GM21825 (cell line): ENCODE measurements around the gene NCEH1.

Experiments
- ATAC-seq: cut with Tn5 transposase; IDR thresholded peaks from one replicate; pipeline ENCODE4 v1.9.1; 2021; ENCODE audit warnings: mild to moderate bottlenecking, moderate library complexity; ENCODE audit not compliant: unreplicated experiment

NCEH1 gene

DNA sequence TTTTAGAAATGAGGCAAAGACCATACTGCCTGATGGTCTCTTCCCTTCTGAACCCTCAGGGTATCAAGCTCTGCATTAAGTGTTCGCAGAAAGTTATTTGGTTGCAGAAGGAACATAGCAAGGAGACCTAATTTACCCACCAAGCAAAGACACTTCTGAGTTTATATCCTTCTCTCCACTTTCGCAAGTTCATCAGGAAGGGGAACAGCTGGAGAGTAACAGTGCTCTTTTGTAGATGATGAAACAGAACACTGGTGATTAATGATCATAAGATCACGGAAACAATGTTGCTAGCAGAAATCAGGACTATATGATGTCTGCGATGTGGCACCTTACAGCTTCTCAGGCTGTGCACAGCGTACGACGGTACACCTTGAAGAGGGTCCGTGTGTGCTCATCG is 62.1 kb downstream of the NCEH1 start:
- ATAC-seq: no peak

DNA sequence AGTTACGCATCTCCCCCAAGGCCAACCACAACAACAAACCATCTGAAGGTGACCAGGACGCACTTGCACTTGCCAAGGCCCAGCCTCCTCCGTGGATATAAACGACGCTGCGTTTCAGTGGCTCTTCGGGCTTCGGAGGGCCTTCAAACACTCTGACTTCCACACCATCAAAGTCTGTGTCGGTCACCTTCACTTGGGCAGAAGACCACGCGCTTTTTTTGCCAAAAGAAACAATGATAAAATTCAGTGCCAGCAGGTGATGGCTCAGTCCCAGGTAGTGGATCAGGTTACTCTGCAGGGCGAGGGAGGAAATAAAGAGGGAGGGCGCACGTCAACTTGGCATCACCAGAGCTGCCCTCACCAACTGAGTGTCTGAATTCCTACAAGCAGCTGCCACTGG is 63.0 kb downstream of the NCEH1 start:
- ATAC-seq: no peak

DNA sequence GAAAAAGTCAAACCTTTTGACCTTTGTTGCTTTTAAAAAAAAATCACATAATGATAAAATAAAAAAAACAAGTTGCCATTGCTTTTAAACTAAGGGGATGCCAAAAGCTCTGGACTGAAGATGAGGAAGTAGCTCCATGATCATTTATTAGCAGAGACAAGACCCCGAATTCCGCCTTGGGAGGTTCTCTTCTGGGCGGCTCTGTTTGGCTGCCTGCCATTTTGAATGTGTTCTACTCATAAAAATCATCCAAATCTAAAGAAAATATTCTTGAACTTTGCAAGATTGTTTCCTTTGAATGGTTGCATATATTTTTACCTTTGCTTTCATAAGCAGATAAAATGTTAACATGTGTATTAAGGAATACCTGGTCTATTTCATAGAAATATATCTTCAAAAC is 63.8 kb downstream of the NCEH1 start:
- ATAC-seq: no peak

DNA sequence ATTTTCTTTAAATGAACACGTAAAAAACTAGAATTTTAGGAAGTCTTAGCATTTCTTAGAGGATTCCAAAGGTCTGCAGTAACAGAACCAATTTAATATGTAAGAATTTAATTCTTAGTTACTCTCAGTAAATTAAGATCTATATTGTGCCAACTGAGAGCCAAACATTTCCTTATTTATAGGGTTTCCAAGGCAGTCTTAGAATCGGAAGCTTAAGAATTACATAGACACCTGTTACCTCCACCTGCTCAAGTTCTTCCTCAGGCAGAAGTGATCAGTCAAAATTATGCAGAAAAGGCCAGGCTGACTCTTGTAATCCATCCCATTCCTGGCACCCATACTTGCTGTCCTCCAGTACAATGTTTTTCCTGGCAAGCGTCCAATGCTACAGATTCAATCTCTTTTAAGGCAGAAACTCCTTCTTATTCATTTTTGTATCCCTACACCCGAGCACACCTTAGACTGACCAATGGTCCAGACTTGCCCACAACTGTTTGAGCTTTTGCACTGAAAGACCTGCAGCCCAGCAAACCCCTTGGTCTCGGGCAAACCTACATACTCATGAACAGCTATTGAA is 64.3 kb downstream of the NCEH1 start:
- ATAC-seq: no peak

DNA sequence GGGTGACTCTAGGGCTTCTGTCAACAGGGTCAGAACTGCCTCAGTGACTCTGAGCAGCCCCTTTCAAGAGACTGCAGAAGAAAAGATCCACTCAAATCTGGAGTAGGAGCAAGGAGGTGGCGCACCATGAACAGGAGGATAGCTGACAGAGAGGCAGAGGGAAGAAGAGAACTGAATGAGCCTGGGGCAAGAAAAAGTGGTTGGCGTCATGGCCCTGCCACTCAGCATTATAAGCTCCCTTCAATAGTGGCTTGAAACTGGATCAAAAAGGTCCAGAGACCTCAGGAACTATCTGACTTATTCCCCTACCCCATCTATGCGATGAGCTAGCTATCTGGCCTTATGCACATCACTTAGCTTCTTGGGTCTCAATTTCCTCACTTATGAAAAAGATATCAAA is 66.6 kb downstream of the NCEH1 start:
- ATAC-seq: no peak

DNA sequence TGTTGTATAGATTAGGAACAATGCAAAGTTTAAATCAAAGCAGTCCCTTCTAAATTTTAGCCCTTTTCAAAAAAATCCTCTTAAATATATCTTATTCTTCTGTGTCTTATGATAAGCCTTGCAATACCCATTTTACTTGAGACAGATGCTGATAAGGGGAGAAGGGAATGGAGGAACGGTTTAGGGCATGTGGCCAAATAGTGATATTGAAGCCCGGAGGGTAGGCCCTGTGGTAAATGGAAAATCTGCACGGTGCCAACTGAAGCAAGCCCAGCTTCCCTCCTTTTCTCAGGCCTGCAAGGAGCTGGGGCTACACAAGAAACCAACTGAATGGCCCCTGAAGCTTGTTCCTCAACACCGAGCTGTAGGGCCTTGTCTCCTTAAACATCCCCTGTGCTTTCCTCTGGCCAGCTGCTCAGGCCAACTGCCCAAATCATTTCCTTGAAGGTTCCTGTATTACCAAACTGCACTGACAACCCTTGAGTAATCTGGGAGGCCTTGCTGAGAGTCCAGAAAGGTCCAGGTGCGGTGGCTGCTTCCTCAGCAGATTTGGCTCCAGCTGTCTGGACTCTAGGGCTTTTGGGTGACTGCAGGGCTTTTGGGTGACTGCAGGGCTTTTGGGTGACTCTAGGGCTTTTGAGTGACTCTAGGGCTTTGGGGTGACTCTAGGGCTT is 67.2 kb downstream of the NCEH1 start:
- no peak for ATAC-seq

DNA sequence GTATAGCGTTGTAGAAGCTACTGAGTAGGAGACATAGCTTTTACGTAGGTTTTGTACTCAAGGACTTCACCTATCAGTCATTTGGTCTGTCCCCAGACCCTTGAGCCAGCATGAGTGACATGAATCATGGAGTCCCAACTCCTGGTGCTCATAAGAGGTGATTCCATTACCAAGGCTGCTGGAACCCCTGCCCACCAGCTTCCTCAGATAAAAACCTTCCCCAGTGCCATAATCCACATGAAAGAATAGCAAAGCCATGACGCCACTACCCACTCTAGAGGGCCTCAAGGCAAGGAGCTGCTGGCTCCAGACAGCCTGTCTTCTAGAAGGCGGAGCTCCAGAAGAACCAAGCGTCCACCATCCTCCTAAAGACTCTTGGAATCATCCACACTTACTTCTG is 69.6 kb downstream of the NCEH1 start:
- ATAC-seq: no peak

DNA sequence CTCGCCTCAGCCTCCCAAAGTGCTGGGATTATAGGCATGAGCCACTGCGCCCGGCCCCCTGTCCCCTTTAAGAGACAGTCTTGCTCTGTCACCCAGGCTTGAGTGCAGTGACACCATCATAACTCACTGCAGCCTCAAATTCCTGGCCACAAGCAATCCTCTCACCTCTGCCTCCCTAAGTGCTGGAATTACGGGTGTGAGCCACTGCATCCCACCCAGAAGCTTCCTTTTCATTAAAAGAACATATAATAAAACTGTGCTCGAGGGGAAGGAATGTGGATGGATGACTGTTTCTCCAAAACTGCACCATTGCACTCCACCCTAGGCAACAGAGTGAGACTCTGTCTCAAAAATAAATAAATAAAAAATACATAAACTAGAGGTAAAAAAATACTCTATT is 70.1 kb downstream of the NCEH1 start:
- no peak for ATAC-seq

DNA sequence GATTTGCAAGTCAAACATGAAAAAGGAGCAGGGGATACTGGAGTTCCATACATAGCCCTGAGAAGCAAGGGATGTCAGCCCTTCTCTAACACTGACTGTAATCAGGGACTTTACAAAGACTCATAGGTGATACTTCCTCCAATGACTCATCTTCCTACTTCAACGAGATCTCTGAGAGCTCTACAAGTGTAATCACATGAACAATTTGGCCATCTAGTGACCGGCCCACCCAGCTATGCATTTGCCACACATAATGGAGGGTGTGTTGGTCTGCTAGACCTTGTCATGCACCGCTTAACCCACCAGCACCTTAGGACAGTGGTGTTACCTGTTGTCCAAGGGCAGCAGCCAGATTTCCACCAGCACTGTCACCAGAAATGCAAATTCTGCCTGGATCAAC is 75.3 kb downstream of the NCEH1 start:
- ATAC-seq: peak; percentile 99

DNA sequence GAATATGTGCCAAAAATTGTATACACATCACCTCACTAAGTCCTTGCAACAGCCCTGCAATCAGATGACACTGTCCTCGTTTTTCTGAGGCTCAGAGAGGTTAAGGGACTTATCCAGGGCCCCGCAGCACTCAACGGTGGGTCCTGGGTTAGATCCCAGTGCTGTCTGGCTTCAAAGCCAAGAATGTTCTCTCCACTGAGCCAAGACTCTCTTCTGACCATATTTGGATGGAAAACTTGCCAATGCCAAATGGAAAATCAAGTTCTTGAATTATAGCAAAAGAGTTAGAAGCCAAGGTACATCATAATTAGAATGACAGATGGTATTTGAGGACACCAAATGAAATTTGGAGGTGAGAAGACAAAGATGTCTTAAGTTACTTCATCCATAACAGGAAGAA is 75.9 kb downstream of the NCEH1 start:
- no peak for ATAC-seq

DNA sequence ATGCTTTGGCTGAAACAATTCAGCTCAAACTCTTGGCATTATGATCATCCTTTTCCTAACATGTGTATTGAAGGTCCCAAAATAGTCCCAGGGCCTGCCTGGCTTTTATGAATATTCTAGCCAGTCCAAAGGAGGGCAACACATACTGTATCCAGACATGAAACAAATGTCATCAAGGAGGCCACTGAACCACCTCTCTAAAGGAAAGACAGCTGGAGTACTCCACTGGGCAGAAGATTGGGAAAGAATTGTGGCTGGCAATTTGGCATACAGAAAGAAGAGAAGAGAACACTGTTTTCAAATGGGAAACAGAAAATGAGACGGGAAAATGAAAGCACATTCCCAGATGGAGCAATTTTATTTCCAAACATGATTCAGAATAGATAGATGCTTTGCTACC is 80.6 kb downstream of the NCEH1 start:
- no peak for ATAC-seq

DNA sequence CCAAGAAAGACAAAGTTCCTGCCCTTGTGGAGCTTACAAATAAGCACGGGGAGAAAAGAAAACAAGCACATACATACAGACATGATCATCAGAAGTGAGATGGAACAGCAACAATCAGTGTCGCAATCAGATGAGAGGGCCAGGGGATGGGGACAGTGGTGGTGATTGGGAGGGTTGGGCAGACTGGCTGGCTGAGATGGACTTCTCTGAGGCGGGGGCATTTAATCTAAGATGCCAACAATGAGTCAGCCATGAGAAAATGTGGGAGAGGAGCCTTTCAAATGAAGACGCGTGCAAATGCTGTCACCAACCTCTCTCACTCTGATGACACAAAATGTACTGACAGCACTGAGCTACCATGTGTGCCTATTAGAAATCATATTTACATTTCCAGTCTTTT is 81.4 kb downstream of the NCEH1 start:
- no peak for ATAC-seq

DNA sequence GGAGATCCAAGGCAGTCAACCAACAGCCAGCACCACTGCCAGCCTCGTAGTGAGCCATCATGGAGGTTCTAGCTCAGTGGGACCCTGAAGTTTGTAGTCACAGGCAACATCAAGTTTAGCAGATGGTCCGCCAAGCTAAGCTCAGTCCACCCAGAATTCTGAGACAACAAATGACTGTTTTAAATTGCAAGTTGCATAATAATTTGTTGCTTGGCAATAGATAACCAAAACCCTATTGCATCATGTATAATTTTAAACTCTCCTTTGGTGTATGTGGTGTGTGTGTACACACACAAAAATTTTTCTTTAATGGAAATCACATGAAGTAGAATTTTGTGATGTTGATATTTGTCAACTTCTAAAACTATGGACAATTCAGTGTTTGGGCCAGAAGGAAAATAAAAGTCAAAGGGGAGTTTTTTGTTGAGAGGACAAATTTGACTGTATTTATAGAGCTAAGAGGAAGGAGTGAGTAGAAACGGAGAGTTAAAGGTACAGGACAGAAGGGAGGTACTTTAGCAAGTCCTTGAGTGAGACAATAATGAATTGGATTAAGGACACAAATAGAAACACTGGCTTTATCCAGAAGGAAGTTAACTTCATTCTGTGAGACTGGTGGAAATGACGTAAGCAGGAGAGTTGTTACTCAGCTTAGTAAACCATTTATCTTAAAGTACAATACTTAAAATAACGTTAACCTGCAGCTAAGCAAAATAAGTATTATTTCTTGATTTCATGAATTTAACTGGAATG is 83.6 kb downstream of the NCEH1 start:
- no peak for ATAC-seq

DNA sequence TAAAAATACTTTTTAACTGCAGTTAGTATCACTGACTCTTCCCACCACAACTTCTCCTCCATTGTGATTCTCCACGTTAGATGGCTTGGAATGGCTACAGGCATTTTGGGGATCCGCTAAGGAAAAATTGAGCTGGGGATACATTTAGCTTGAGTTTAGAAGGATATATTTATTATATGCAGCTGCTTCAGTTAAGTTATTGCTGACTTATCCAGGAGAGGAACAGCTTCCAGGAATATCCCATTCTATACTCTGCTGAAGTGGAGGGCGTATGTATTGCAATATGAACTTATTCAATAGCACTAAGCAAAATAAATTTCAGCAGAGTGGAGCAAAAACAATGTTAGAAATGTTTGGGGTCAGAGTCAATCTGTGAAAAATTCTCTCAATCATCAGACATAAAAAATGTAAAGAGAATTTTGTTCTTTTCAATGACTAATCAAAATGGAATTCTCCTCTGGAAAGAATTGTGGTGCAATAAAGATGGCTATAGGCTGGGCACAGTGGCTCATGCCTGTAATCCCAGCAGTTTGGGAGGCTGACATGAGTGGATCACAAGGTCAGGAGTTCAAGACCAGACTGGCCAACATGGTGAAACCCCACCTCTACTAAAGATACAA is 84.7 kb downstream of the NCEH1 start:
- no peak for ATAC-seq

DNA sequence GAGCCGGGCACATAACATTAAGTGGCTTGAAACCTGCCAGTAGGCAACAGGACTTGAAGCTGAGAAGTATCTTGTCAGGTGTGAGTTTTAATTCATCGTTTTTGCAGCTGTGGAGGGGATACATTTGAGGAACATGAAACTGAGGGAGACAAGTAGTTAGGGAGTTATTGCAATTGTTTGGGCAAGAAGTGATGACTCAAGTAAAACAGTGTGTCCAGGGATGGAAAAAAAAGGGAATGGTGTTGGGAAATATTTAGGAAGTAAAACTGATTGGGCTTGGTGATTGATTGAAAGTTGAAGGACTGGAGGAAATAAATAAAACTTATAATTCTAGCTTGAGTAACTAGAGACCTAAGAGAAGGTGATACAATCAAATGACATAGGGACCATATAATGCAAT is 85.5 kb downstream of the NCEH1 start:
- no peak for ATAC-seq

DNA sequence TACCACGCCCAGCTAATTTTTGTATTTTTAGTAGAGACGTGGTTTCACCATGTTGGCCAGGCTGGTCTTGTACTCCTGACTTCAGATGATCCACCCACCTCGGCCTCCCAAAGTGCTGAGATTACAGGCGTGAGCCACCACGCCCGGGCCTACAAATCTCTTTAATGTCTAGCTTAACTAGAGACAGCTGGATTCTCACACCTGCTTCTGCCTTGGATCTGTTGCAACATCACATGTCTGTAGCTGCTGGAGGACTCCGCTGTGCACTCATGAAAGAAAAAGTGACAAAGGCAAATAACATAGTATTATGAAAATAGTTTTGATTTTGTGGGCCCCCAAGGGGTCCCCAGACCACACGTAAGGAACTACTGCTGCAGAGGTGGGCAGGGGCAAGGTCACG is 85.9 kb downstream of the NCEH1 start:
- no peak for ATAC-seq

DNA sequence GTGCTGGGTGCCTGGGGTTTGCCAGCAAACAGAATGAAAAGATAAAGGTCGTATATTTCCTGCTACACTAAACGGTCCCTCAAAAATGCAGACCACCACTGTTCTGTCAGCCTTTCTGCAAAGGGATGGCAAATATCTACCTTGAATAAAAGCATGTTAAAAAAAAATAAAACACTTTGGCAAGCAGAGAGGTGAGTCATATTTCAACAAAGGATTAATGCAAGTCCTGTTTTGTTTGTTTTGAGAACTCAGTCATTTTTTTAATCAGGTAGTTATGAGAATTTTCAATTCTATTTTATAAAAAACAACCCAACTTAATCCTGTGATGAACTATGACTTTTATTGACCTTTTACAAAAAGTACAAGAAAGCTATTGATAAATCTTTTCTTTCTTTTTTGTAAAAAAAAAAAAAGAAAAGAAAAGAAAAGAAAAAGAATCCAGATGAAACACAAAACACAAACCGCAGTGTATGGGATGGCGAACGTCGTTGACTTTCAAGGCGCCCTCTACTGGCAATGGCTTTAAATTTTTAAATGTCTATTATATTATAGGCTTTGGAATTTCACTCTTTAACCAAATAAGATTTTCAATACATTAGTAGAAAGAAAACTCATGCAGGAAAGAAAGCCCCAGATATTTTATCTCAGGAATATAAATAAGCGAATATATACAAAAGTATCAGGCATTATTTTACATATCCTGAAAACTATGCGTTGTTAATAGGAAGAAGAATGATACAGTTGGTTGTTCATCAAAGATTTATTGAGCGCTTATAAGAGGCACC is 87.8 kb downstream of the NCEH1 start:
- no peak for ATAC-seq

DNA sequence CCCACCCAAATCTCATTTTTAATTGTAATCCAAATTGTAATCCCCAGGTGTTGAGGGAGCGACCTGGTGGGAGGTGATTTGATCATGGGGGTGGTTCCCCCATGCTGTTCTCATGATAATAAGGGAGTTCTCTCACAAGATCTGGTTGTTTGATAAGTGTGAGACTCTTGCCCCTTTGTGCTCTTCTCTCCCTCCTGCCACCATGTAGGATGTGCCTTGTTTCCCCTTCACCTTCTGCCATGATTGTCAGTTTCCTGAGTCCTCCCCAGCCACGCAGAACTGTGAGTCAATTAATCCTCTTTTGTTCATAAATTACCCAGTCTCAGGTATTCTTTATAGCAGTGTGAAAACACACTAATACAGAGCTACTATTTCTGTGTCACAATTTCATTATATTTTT is 88.7 kb downstream of the NCEH1 start:
- no peak for ATAC-seq

DNA sequence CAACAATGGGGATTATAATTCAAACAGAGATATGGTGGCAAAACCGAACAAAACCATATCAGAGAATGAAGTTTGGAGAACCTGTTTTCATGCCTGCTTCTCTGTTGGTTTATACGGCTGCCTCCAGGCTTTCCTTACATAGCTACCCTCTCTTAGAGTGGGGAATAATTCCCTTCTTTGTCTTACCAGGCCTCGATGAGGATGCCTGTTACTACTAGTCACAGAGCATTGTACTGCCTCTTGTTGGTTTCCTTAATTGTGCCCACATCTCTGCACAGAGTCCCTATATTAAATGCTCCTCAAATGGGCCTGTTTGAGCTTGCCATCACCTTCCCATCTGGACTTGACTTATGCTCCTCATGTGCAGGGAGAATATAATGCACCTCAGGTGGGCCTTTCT is 92.9 kb downstream of the NCEH1 start:
- ATAC-seq: no peak

DNA sequence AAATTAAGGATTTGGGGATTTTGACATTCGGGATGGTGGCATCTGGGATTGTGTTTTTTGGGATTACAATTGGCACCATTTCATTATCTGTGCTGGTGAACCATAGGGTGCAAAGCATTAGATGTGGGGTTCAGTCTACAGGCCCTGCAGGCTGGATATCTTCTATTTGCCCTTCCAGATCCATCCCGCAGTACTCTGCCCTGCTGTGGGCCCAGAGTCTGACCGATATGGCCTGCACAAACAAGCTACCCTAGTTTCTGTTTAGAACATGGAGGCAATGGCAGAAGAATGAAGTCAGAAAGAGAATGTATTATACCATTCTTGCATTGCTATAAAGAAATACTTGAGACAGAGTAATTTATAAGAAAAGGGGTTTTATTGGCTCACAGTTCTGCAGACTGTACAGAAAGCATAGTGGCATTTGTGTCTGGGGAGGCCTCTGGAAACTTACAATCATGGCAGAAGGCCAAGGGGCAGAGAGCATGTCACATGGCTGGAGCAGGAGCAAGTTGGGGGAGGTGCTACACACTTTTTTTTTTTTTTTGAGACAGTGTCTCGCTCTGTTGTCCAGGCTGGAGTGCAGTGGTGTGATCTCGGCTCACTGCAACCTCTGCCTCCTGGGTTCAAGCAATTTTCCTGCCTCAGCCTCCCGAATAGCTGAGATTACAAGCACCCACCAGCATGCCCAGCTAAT is 93.7 kb downstream of the NCEH1 start:
- ATAC-seq: no peak

DNA sequence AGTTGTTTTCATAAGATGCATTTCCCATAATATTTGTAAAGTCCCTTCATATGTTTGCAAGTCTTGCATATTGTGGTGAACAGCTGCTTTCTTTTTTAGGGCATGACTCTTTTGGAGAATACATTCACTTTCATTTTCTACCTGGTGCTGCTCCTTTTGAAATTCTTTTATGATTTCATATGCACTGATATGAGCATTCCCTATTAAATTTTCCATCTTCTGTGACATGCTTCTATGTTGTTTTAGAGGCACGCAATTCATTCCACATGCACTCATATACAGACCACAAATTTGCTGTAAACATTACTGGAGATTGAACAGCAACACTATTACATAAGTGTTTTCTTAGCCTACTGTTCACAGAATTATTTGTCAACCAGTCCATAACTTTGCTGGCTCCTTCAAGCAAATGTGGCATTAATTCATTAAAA is 94.8 kb downstream of the NCEH1 start:
- ATAC-seq: peak; percentile 63
